H9 (cell line): Measurements from ENCODE around the gene RWDD4. TPM values are rescaled to one million over a fixed set of nuclear protein-coding genes. Genes with fewer than 3 reads are reported as not detected.

ENCODE experiments used
- DNase-seq: peaks from one replicate; pipeline ENCODE4 v3.0.0-alpha.2; 2017
- H2AFZ ChIP-seq: one replicate; pipeline ENCODE4 v1.6.1; 2013; ENCODE audit warnings: mild to moderate bottlenecking, low read length, control low read depth, moderate library complexity
- H2AK5ac ChIP-seq: 2 replicates; pipeline ENCODE4 v1.6.1; 2013; ENCODE audit warnings: low read length, control low read depth, mixed read lengths; ENCODE audit not compliant: insufficient read length
- H2BK120ac ChIP-seq: one replicate; pipeline ENCODE4 v1.6.1; 2013; ENCODE audit warnings: low read depth, mild to moderate bottlenecking, low read length, control low read depth, inconsistent platforms; ENCODE audit not compliant: poor library complexity, severe bottlenecking
- H2BK12ac ChIP-seq: 2 replicates; pipeline ENCODE4 v1.6.1; 2013; ENCODE audit warnings: low read length, control low read depth, mixed read lengths, low read depth; ENCODE audit not compliant: insufficient read length
- H2BK15ac ChIP-seq: 2 replicates; pipeline ENCODE4 v1.6.1; 2013; ENCODE audit warnings: low read depth, low read length, control low read depth
- H2BK20ac ChIP-seq: one replicate; pipeline ENCODE4 v1.6.1; 2013; ENCODE audit warnings: low read depth, mild to moderate bottlenecking, low read length, control low read depth, inconsistent platforms; ENCODE audit not compliant: poor library complexity, severe bottlenecking
- H2BK5ac ChIP-seq: 2 replicates; pipeline ENCODE4 v1.6.1; 2013; ENCODE audit warnings: low read length, control low read depth, mixed read lengths; ENCODE audit not compliant: insufficient read length
- H3K14ac ChIP-seq: 2 replicates; pipeline ENCODE4 v1.6.1; 2013; ENCODE audit warnings: low read length, control low read depth; ENCODE audit not compliant: insufficient read depth
- H3K18ac ChIP-seq: 2 replicates; pipeline ENCODE4 v1.6.1; 2013; ENCODE audit warnings: low read depth, mild to moderate bottlenecking, mixed read lengths, low read length, control low read depth; ENCODE audit not compliant: insufficient read length
- H3K23ac ChIP-seq: 2 replicates; pipeline ENCODE4 v1.6.1; 2013; ENCODE audit warnings: low read length, control low read depth, mixed read lengths, low read depth; ENCODE audit not compliant: insufficient read length
- H3K23me2 ChIP-seq: 2 replicates; pipeline ENCODE4 v1.6.1; 2013; ENCODE audit warnings: low read depth, mild to moderate bottlenecking, mixed read lengths, low read length, control low read depth; ENCODE audit not compliant: insufficient read length, poor library complexity, severe bottlenecking
- H3K27ac ChIP-seq: 2 replicates; pipeline ENCODE4 v1.5.1; 2013; ENCODE audit warnings: low read length, control low read depth, mixed read lengths, low read depth; ENCODE audit not compliant: insufficient read length
- H3K27me3 ChIP-seq: 2 replicates; pipeline ENCODE4 v1.6.1; 2013; ENCODE audit warnings: low read length, control low read depth, inconsistent platforms; ENCODE audit not compliant: insufficient read depth
- H3K4ac ChIP-seq: 2 replicates; pipeline ENCODE4 v1.6.1; 2013; ENCODE audit warnings: low read depth, mild to moderate bottlenecking, control low read depth, inconsistent platforms, low read length, moderate library complexity
- H3K4me1 ChIP-seq: 2 replicates; pipeline ENCODE4 v1.6.1; 2013; ENCODE audit warnings: low read length, control low read depth, inconsistent platforms; ENCODE audit not compliant: insufficient read depth
- H3K4me2 ChIP-seq: 2 replicates; pipeline ENCODE4 v1.6.1; 2013; ENCODE audit warnings: low read length, control low read depth, mixed read lengths; ENCODE audit not compliant: insufficient read length, insufficient read depth
- H3K56ac ChIP-seq: 2 replicates; pipeline ENCODE4 v1.6.1; 2013; ENCODE audit warnings: low read depth, mild to moderate bottlenecking, mixed read lengths, low read length, control low read depth; ENCODE audit not compliant: insufficient read length
- H3K79me1 ChIP-seq: 2 replicates; pipeline ENCODE4 v1.6.1; 2013; ENCODE audit warnings: low read depth, mild to moderate bottlenecking, moderate library complexity, low read length, control low read depth, inconsistent platforms; ENCODE audit not compliant: insufficient read depth, poor library complexity, severe bottlenecking
- H3K79me2 ChIP-seq: 2 replicates; pipeline ENCODE4 v1.6.1; 2013; ENCODE audit warnings: low read length, control low read depth, inconsistent platforms; ENCODE audit not compliant: insufficient read depth
- H3K9ac ChIP-seq: 2 replicates; pipeline ENCODE4 v1.6.1; 2013; ENCODE audit warnings: low read length, control low read depth, mixed read lengths; ENCODE audit not compliant: insufficient read length; ENCODE audit errors: extremely low read depth
- H3K9me3 ChIP-seq: one replicate; pipeline ENCODE4 v1.6.1; 2013; ENCODE audit warnings: low read depth, low read length, inconsistent platforms; ENCODE audit not compliant: control insufficient read depth
- H3T11ph ChIP-seq: one replicate; pipeline ENCODE4 v1.6.1; 2013; ENCODE audit warnings: mild to moderate bottlenecking, low read length, control low read depth, inconsistent platforms
- H4K20me1 ChIP-seq: one replicate; pipeline ENCODE4 v1.6.1; 2013; ENCODE audit not compliant: control insufficient read depth, insufficient read length, insufficient read depth
- H4K5ac ChIP-seq: 2 replicates; pipeline ENCODE4 v1.6.1; 2013; ENCODE audit warnings: low read depth, mild to moderate bottlenecking, mixed read lengths, low read length, control low read depth; ENCODE audit not compliant: insufficient read length
- H4K8ac ChIP-seq: replicated peaks from 2 replicates; pipeline ENCODE4 v1.6.1; 2013; ENCODE audit warnings: low read length, control low read depth, mixed read lengths, low read depth; ENCODE audit not compliant: insufficient read length
- H4K91ac ChIP-seq: 2 replicates; pipeline ENCODE4 v1.6.1; 2013; ENCODE audit warnings: low read depth, mild to moderate bottlenecking, moderate library complexity, mixed read lengths, low read length, control low read depth; ENCODE audit not compliant: insufficient read length
- H3K27ac Mint-ChIP-seq, 3 experiments: 2 replicates in 2 of 3; 3 replicates in 1 of 3; pipeline ENCODE4 v1.8.0; 2020 to 2021; ENCODE audit warnings: mixed read lengths in 3 of 3, mild to moderate bottlenecking in 1 of 3, moderate library complexity in 1 of 3
- H3K27me3 Mint-ChIP-seq: 2 replicates; pipeline ENCODE4 v1.8.0; 2021; ENCODE audit warnings: low read depth, mild to moderate bottlenecking, moderate library complexity, mixed read lengths
- H3K36me3 Mint-ChIP-seq, 3 experiments: 2 replicates in 2 of 3; 3 replicates in 1 of 3; pipeline ENCODE4 v1.8.0; 2020 to 2021; ENCODE audit warnings: low read depth in 3 of 3, mixed read lengths in 3 of 3; ENCODE audit not compliant: insufficient read depth in 1 of 3
- H3K4me1 Mint-ChIP-seq, 2 experiments: 2 replicates each; pipeline ENCODE4 v1.8.0; 2020; ENCODE audit warnings: mixed read lengths in 2 of 2
- H3K4me3 Mint-ChIP-seq, 2 experiments: 2 replicates in 1 of 2; 3 replicates in 1 of 2; pipeline ENCODE4 v1.8.0; 2020 to 2021; ENCODE audit warnings: mild to moderate bottlenecking in 2 of 2, mixed read lengths in 2 of 2, moderate library complexity in 1 of 2
- H3K9me3 Mint-ChIP-seq, 2 experiments: 2 replicates in 1 of 2; 3 replicates in 1 of 2; pipeline ENCODE4 v1.8.0; 2020; ENCODE audit warnings: mild to moderate bottlenecking in 2 of 2, mixed read lengths in 2 of 2, moderate library complexity in 1 of 2
- WGBS: extraction: QIAGEN DNeasy Blood & Tissue Kit; methylation state at CpG from one replicate; pipeline ENCODE4 v1.1.7; 2013; ENCODE audit warnings: missing lambda C conversion rate, low lambda C conversion rate, mixed read lengths; ENCODE audit not compliant: insufficient read length; ENCODE audit errors: extremely low coverage; 5-methylcytosine and 5-hydroxymethylcytosine counted together
- total RNA-seq: library from RNA; stranded (reverse); gene quantifications from 2 replicates; pipeline ENCODE4 v1.2.1, GENCODE V29; 2021
- TF ChIP-seq, protein P1 (sequence below): fragments of 200-600 bp; sonication (generic); conservative IDR thresholded peaks from 3 replicates; pipeline ENCODE4 v1.8.0; 2021; ENCODE audit warnings: antibody characterized with exemption, mild to moderate bottlenecking

Gene RWDD4
- total RNA-seq, 1 experiment from 2014 or later: 17.8 TPM

- H3K9me3 ChIP-seq: no peaks in the 10 kb centered on the region
- no peaks in the 10 kb centered on the region for H3K27me3 ChIP-seq
- no peak overlapping the region for H3K4ac ChIP-seq
- H3K27ac ChIP-seq: no peak overlapping the region
- H3K9me3 Mint-ChIP-seq: no peaks in the 10 kb centered on the region
- WGBS: no CpG with 5 or more reads among the region's 39 CpGs
- no peak overlapping the region for H3T11ph ChIP-seq
- no peak overlapping the region for H3K18ac ChIP-seq
- H4K5ac ChIP-seq: no peak overlapping the region
- H3K4me1 Mint-ChIP-seq: peaks cover 16 to 17% of the 10 kb centered on the region in 2 experiments
- no peak overlapping the region for H2BK15ac ChIP-seq
- H2BK5ac ChIP-seq: no peak overlapping the region
- H3K27ac Mint-ChIP-seq: peak overlapping the region in 2 of 3 experiments; percentile 1 to 83; a peak in 2 of 7 replicates
- H4K8ac ChIP-seq: no peak overlapping the region
- no peak overlapping the region for H2BK20ac ChIP-seq
- no peak overlapping the region for H4K91ac ChIP-seq
- no peak overlapping the region for H2BK12ac ChIP-seq
- no peaks in the 10 kb centered on the region for H3K79me1 ChIP-seq
- H2AK5ac ChIP-seq: no peak overlapping the region
- peak overlapping the region; percentile 87 to 88 for H3K4me3 Mint-ChIP-seq
- H3K27me3 Mint-ChIP-seq: no peaks in the 10 kb centered on the region
- no peak overlapping the region for H2BK120ac ChIP-seq
- peak overlapping the region; percentile 79 for H3K4me2 ChIP-seq
- peak; percentile 32 for DNase-seq
- no peak overlapping the region for H3K56ac ChIP-seq
- H4K20me1 ChIP-seq: no peaks in the 10 kb centered on the region
- H3K9ac ChIP-seq: peak overlapping the region; percentile 69
- peaks cover 3% of the 10 kb centered on the region; the same call in 1 of the 2 replicates for H3K4me1 ChIP-seq
- H3K36me3 Mint-ChIP-seq: peaks cover 0 to 20% (median 15%) of the 10 kb centered on the region in 3 experiments; a peak in 4 of 7 replicates
- no peak overlapping the region for H3K14ac ChIP-seq
- no peak overlapping the region for H3K23ac ChIP-seq
- TF ChIP-seq, protein P1, sequence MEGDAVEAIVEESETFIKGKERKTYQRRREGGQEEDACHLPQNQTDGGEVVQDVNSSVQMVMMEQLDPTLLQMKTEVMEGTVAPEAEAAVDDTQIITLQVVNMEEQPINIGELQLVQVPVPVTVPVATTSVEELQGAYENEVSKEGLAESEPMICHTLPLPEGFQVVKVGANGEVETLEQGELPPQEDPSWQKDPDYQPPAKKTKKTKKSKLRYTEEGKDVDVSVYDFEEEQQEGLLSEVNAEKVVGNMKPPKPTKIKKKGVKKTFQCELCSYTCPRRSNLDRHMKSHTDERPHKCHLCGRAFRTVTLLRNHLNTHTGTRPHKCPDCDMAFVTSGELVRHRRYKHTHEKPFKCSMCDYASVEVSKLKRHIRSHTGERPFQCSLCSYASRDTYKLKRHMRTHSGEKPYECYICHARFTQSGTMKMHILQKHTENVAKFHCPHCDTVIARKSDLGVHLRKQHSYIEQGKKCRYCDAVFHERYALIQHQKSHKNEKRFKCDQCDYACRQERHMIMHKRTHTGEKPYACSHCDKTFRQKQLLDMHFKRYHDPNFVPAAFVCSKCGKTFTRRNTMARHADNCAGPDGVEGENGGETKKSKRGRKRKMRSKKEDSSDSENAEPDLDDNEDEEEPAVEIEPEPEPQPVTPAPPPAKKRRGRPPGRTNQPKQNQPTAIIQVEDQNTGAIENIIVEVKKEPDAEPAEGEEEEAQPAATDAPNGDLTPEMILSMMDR: no peak
- H3K79me2 ChIP-seq: peaks cover 4% of the 10 kb centered on the region
- H2AFZ ChIP-seq: no peak overlapping the region
- H3K23me2 ChIP-seq: peaks cover 4% of the 10 kb centered on the region
Measured at GRCh38 chr4:183658362-183659028, 490 bp downstream of the RWDD4 start.
